Measurements from ENCODE around the gene MARCHF4.
"Not testable (repeated sequence)": the region's sequence is repeated elsewhere in the genome, so short reads cannot be mapped to it uniquely, and the experiment has no call there.

Gene MARCHF4

GRCh38 chr2:216391401-216391800 is 19.1 kb upstream of the MARCHF4 start:
- TF ChIP-seq, protein P1, sequence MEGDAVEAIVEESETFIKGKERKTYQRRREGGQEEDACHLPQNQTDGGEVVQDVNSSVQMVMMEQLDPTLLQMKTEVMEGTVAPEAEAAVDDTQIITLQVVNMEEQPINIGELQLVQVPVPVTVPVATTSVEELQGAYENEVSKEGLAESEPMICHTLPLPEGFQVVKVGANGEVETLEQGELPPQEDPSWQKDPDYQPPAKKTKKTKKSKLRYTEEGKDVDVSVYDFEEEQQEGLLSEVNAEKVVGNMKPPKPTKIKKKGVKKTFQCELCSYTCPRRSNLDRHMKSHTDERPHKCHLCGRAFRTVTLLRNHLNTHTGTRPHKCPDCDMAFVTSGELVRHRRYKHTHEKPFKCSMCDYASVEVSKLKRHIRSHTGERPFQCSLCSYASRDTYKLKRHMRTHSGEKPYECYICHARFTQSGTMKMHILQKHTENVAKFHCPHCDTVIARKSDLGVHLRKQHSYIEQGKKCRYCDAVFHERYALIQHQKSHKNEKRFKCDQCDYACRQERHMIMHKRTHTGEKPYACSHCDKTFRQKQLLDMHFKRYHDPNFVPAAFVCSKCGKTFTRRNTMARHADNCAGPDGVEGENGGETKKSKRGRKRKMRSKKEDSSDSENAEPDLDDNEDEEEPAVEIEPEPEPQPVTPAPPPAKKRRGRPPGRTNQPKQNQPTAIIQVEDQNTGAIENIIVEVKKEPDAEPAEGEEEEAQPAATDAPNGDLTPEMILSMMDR (IDR thresholded peaks at IDR 0.05; ENCODE audit: low read depth, low read length) = no peak
- DNase-seq (ENCODE audit: low read depth in 2 of 2) = peak; percentile 12 to 44
- H3K4me3 ChIP-seq (replicated peaks in 1 of 2; ENCODE audit: low read depth in 2 of 2, low read length in 2 of 2) = no peak overlapping the region

DNA sequence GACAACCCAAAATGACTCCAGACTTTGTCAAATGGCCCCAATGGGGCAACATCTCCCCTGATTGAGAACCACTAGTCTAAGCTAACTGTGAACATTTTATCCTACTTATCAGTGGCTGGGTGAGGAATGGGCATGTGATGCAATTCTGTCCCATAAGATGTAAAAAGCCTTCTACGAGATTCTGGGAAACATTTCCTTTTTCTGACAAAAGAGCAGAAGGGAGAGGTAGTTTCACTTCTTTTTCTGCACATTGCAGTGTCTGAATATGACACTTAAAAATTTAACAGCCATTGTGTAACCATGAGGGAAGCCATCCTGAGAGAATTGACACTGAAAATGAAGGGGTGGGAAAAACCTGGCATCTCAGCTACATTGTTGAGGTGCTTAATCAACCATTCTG is 17.3 kb upstream of the MARCHF4 start:
- TF ChIP-seq, protein P1 (IDR thresholded peaks at IDR 0.05; ENCODE audit: low read depth, low read length) = no peak
- peak; percentile 39 to 83 for DNase-seq (ENCODE audit: low read depth in 2 of 2)
- no peak overlapping the region for H3K4me3 ChIP-seq (replicated peaks in 1 of 2; ENCODE audit: low read depth in 2 of 2, low read length in 2 of 2)

DNA sequence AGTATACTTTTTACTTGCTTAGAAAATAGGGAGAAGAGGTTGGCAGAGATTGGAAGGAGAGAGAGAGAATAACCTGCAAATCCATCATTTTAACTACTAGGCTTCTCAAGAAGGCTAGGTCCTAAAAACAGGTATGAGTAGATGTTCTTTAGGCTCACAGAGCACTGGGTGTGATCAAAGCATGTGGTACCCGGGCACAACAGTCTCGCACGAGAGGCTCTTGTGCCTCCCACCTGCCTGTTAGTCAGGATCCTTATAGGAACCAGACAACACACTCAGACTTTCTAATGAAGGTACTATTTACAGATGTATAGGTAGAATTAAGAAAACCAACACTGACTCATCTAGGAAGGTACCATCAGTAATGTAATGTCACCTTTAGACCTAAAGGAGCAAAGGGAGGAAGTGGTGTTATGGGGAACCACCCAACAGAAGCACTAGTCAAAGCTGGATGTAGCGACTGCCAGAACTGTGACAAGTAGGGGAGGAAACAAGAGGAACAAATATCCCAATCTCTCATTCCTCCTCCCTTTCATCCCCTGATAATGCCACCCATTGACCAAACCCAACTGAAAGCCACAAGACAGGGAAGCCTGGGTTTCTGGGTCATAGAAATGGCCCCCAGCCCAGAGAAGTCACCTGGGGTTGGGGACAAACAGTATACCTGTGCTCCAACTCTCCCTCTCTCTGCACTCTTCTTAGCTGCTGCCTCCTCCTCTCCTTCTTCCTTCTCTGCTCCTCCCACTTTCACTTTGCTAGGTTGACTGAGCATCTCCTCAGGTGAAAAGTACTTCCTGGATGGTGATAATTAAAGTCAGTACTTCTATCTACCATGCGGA is 16.0 kb upstream of the MARCHF4 start:
- DNase-seq (ENCODE audit: low read depth in 2 of 2) = no peak
- no peak overlapping the region for H3K4me3 ChIP-seq (replicated peaks in 1 of 2; ENCODE audit: low read depth in 2 of 2, low read length in 2 of 2)
- TF ChIP-seq, protein P1 (IDR thresholded peaks at IDR 0.05; ENCODE audit: low read depth, low read length) = no peak

- DNase-seq (ENCODE audit: low read depth in 2 of 2) = no peak
- no peak overlapping the region for H3K4me3 ChIP-seq (replicated peaks in 1 of 2; ENCODE audit: low read depth in 2 of 2, low read length in 2 of 2)
- TF ChIP-seq, protein P1 (IDR thresholded peaks at IDR 0.05; ENCODE audit: low read depth, low read length) = no peak
These were observed 15.0 kb upstream of the MARCHF4 start for GRCh38 chr2:216387262-216387661.

DNA sequence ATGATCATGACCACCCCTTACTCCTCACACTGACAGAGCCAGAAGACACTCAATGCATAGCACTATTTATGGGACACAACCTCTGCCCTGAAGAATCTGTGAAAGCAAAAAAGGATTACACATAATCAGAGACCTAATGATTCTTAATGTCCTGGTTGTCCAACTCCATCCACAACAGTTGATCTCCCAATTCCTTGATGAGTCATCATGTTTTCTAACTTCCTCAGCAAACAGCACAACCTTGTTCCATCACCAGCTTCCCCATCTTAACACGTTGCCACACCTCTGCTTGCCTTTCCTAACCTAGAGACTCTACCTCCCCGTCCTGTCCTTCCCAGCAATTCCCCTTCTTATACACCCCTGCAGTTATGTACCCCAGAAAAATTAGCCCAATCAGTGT is 13.2 kb upstream of the MARCHF4 start:
- H3K4me3 ChIP-seq (replicated peaks in 1 of 2; ENCODE audit: low read depth in 2 of 2, low read length in 2 of 2) = no peak overlapping the region
- no peak for DNase-seq (ENCODE audit: low read depth in 2 of 2)
- TF ChIP-seq, protein P1 (IDR thresholded peaks at IDR 0.05; ENCODE audit: low read depth, low read length) = no peak

GRCh38 chr2:216384409-216384808 is 12.1 kb upstream of the MARCHF4 start:
- not testable (repeated sequence) for DNase-seq (ENCODE audit: low read depth in 2 of 2); H3K4me3 ChIP-seq (replicated peaks in 1 of 2; ENCODE audit: low read depth in 2 of 2, low read length in 2 of 2)

- no peak overlapping the region for H3K4me3 ChIP-seq (replicated peaks in 1 of 2; ENCODE audit: low read depth in 2 of 2, low read length in 2 of 2)
- TF ChIP-seq, protein P1 (IDR thresholded peaks at IDR 0.05; ENCODE audit: low read depth, low read length) = no peak
- DNase-seq (ENCODE audit: low read depth in 2 of 2) = peak in 1 of 2 donors; percentile 14
These were observed 7.7 kb upstream of the MARCHF4 start for GRCh38 chr2:216379977-216380376.
